ENCODE measurements around the gene USP49.

GRCh38 chr6:41914869-41915530, 19.8 kb upstream of the USP49 start:
- TF ChIP-seq CTCF (IDR thresholded peaks at IDR 0.05; ENCODE audit: insufficient read depth, low read length): no peak
- no peak for TF ChIP-seq POLR2AphosphoS5 (IDR thresholded peaks at IDR 0.05; ENCODE audit: low read depth)
- TF ChIP-seq, protein P1, sequence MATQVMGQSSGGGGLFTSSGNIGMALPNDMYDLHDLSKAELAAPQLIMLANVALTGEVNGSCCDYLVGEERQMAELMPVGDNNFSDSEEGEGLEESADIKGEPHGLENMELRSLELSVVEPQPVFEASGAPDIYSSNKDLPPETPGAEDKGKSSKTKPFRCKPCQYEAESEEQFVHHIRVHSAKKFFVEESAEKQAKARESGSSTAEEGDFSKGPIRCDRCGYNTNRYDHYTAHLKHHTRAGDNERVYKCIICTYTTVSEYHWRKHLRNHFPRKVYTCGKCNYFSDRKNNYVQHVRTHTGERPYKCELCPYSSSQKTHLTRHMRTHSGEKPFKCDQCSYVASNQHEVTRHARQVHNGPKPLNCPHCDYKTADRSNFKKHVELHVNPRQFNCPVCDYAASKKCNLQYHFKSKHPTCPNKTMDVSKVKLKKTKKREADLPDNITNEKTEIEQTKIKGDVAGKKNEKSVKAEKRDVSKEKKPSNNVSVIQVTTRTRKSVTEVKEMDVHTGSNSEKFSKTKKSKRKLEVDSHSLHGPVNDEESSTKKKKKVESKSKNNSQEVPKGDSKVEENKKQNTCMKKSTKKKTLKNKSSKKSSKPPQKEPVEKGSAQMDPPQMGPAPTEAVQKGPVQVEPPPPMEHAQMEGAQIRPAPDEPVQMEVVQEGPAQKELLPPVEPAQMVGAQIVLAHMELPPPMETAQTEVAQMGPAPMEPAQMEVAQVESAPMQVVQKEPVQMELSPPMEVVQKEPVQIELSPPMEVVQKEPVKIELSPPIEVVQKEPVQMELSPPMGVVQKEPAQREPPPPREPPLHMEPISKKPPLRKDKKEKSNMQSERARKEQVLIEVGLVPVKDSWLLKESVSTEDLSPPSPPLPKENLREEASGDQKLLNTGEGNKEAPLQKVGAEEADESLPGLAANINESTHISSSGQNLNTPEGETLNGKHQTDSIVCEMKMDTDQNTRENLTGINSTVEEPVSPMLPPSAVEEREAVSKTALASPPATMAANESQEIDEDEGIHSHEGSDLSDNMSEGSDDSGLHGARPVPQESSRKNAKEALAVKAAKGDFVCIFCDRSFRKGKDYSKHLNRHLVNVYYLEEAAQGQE (IDR thresholded peaks at IDR 0.05; ENCODE audit: insufficient replicate concordance, low read depth): no peak
- no peak for TF ChIP-seq SPI1 (IDR thresholded peaks at IDR 0.05; ENCODE audit: borderline replicate concordance, low read depth)
